KG1 (cell line): ENCODE data around the gene SPN.
A peak's percentile ranks its signal among the peaks of the same experiment; 100 is the strongest.
"Not testable (repeated sequence)": the region's sequence is repeated elsewhere in the genome, so short reads cannot be mapped to it uniquely, and the experiment has no call there.

Source experiments
- DNase-seq: peaks from one replicate; lab custom pipeline; 2025; lab: John Stamatoyannopoulos, UW

Gene SPN

GRCh38 chr16:29676989-29677785 is 14.1 kb downstream of the SPN start:
- no peak for DNase-seq

- DNase-seq = peak; percentile 72
Measured at GRCh38 chr16:29678691-29679267, 15.7 kb downstream of the SPN start, which contains the start of gene QPRT. Gene QPRT (plus strand): TSS chr16:29679180. CDS start chr16:29679198, 18 bp downstream.

- no peak for DNase-seq
Measured at GRCh38 chr16:29680180-29680598, 17.1 kb downstream of the SPN start.

GRCh38 chr16:29683543-29684090 is 20.6 kb downstream of the SPN start:
- no peak for DNase-seq

- no peak for DNase-seq
Measured at GRCh38 chr16:29684679-29685078, 21.6 kb downstream of the SPN start.

GRCh38 chr16:29686740-29687332 is 23.8 kb downstream of the SPN start:
- no peak for DNase-seq

- no peak for DNase-seq
Measured at GRCh38 chr16:29687755-29688154, 24.7 kb downstream of the SPN start.

- DNase-seq = no peak
Measured at GRCh38 chr16:29688172-29688571, 25.1 kb downstream of the SPN start.

- DNase-seq = not testable (repeated sequence)
Measured at GRCh38 chr16:29689490-29690351, 26.7 kb downstream of the SPN start.

GRCh38 chr16:29692606-29693005 is 29.6 kb downstream of the SPN start:
- DNase-seq = not testable (repeated sequence)

- no peak for DNase-seq
Measured at GRCh38 chr16:29694384-29695195, 31.5 kb downstream of the SPN start.

GRCh38 chr16:29695675-29696074 is 32.6 kb downstream of the SPN start:
- DNase-seq = not testable (repeated sequence)

GRCh38 chr16:29696881-29697331 is 33.9 kb downstream of the SPN start:
- no peak for DNase-seq

- no peak for DNase-seq
Measured at GRCh38 chr16:29697391-29697790, 34.3 kb downstream of the SPN start.

- DNase-seq = no peak
Measured at GRCh38 chr16:29698042-29698441, 35.0 kb downstream of the SPN start.

GRCh38 chr16:29698484-29699323 is 35.7 kb downstream of the SPN start:
- no peak for DNase-seq

GRCh38 chr16:29699324-29700219 is 36.5 kb downstream of the SPN start:
- DNase-seq = no peak

GRCh38 chr16:29700253-29700987 is 37.4 kb downstream of the SPN start:
- DNase-seq = peak; percentile 43
